ENCODE measurements around the gene MYO18B.

Gene MYO18B

GRCh38 chr22:26033071-26033470 is 291.1 kb downstream of the MYO18B start:
- no peak for TF ChIP-seq TAF1 (IDR thresholded peaks at IDR 0.05; ENCODE audit: borderline replicate concordance, insufficient read depth, low read length)
- TF ChIP-seq SIN3A (IDR thresholded peaks at IDR 0.05; ENCODE audit: borderline replicate concordance, insufficient read depth, low read length), result no peak
- no peak for TF ChIP-seq REST (IDR thresholded peaks at IDR 0.05; ENCODE audit: insufficient read depth in 1 of 2, low read depth in 2 of 2, low read length in 2 of 2)
- no peak for TF ChIP-seq FOXP2 (optimal IDR thresholded peaks at IDR 0.05; ENCODE audit: borderline replicate concordance, extremely low read depth, extremely low read length, insufficient read depth)
- no peak for TF ChIP-seq POLR2AphosphoS5 (IDR thresholded peaks at IDR 0.05; ENCODE audit: low read depth, low read length)

GRCh38 chr22:26033586-26033985 is 291.6 kb downstream of the MYO18B start:
- no peak for TF ChIP-seq POLR2AphosphoS5 (IDR thresholded peaks at IDR 0.05; ENCODE audit: low read depth, low read length)

GRCh38 chr22:26035523-26035922 is 293.5 kb downstream of the MYO18B start:
- TF ChIP-seq FOXP2 (optimal IDR thresholded peaks at IDR 0.05; ENCODE audit: borderline replicate concordance, extremely low read depth, extremely low read length, insufficient read depth), result no peak

GRCh38 chr22:26038365-26038764 is 296.4 kb downstream of the MYO18B start:
- TF ChIP-seq FOXP2 (optimal IDR thresholded peaks at IDR 0.05; ENCODE audit: borderline replicate concordance, extremely low read depth, extremely low read length, insufficient read depth) (no peak), SIN3A (IDR thresholded peaks at IDR 0.05; ENCODE audit: borderline replicate concordance, insufficient read depth, low read length) (no peak), TAF1 (IDR thresholded peaks at IDR 0.05; ENCODE audit: borderline replicate concordance, insufficient read depth, low read length) (no peak), REST (IDR thresholded peaks at IDR 0.05; ENCODE audit: insufficient read depth in 1 of 2, low read depth in 2 of 2, low read length in 2 of 2) (no peak), POLR2AphosphoS5 (IDR thresholded peaks at IDR 0.05; ENCODE audit: low read depth, low read length) (no peak)

- no peak for TF ChIP-seq TAF1 (IDR thresholded peaks at IDR 0.05; ENCODE audit: borderline replicate concordance, insufficient read depth, low read length)
- no peak for TF ChIP-seq POLR2AphosphoS5 (IDR thresholded peaks at IDR 0.05; ENCODE audit: low read depth, low read length)
- no peak for TF ChIP-seq SIN3A (IDR thresholded peaks at IDR 0.05; ENCODE audit: borderline replicate concordance, insufficient read depth, low read length)
- TF ChIP-seq FOXP2 (optimal IDR thresholded peaks at IDR 0.05; ENCODE audit: borderline replicate concordance, extremely low read depth, extremely low read length, insufficient read depth), result no peak
Observed at GRCh38 chr22:26041931-26042330, 299.9 kb downstream of the MYO18B start.

- TF ChIP-seq SIN3A (IDR thresholded peaks at IDR 0.05; ENCODE audit: borderline replicate concordance, insufficient read depth, low read length), result no peak
- TF ChIP-seq TAF1 (IDR thresholded peaks at IDR 0.05; ENCODE audit: borderline replicate concordance, insufficient read depth, low read length), result no peak
- TF ChIP-seq FOXP2 (optimal IDR thresholded peaks at IDR 0.05; ENCODE audit: borderline replicate concordance, extremely low read depth, extremely low read length, insufficient read depth), result no peak
- no peak for TF ChIP-seq REST (IDR thresholded peaks at IDR 0.05; ENCODE audit: insufficient read depth in 1 of 2, low read depth in 2 of 2, low read length in 2 of 2)
- TF ChIP-seq POLR2AphosphoS5 (IDR thresholded peaks at IDR 0.05; ENCODE audit: low read depth, low read length), result no peak
Observed at GRCh38 chr22:26043031-26043430, 301.0 kb downstream of the MYO18B start.

- TF ChIP-seq REST (IDR thresholded peaks at IDR 0.05; ENCODE audit: insufficient read depth in 1 of 2, low read depth in 2 of 2, low read length in 2 of 2) (no peak), TAF1 (IDR thresholded peaks at IDR 0.05; ENCODE audit: borderline replicate concordance, insufficient read depth, low read length) (no peak), SIN3A (IDR thresholded peaks at IDR 0.05; ENCODE audit: borderline replicate concordance, insufficient read depth, low read length) (no peak), FOXP2 (optimal IDR thresholded peaks at IDR 0.05; ENCODE audit: borderline replicate concordance, extremely low read depth, extremely low read length, insufficient read depth) (no peak), POLR2AphosphoS5 (IDR thresholded peaks at IDR 0.05; ENCODE audit: low read depth, low read length) (no peak)
Observed at GRCh38 chr22:26045051-26045450, 303.1 kb downstream of the MYO18B start.

Measured in PFSK-1 (cell line).